BJ (cell line): ENCODE results near the gene PPP1R3E. TPM values are rescaled to one million over a fixed set of nuclear protein-coding genes. Genes with fewer than 3 reads are reported as not detected.

Source experiments
- CTCF ChIA-PET: fragments of 350-600 bp; formaldehyde crosslinking; extraction: SDS; loops from one replicate; lab custom pipeline; 2021; ENCODE audit warnings: antibody characterized with exemption, inconsistent platforms; lab: Yijun Ruan, JAX
- POLR2A ChIA-PET: fragments of 300-600 bp; sonication (Branson Sonifier 250); formaldehyde crosslinking; extraction: SDS; loops from one replicate; lab custom pipeline; 2021; ENCODE audit warnings: antibody characterized with exemption; lab: Charles Lee
- DNase-seq: peaks from one replicate; pipeline ENCODE4 v3.0.0-alpha.2; 2011; ENCODE audit warnings: low read depth
- H3K27me3 ChIP-seq: 2 replicates; pipeline ENCODE4 v1.6.0; 2011; ENCODE audit warnings: low read length; ENCODE audit not compliant: control insufficient read depth, insufficient read depth
- H3K36me3 ChIP-seq: 2 replicates; pipeline ENCODE4 v1.5.1; 2011; ENCODE audit warnings: low read length; ENCODE audit not compliant: control insufficient read depth, insufficient read depth
- H3K4me3 ChIP-seq: 2 replicates; pipeline ENCODE4 v1.5.1; 2011; ENCODE audit warnings: low read depth, mild to moderate bottlenecking, control low read depth, low read length
- CTCF ChIP-seq: IDR thresholded peaks from 2 replicates; pipeline ENCODE4 v1.5.1; 2011; ENCODE audit warnings: low read depth, mild to moderate bottlenecking, control low read depth, inconsistent platforms, low read length, moderate library complexity; ENCODE audit not compliant: insufficient read depth
- polyA plus RNA-seq: library from polyadenylated mRNA; depleted of rRNA; stranded (reverse); fragments of >200 nt; gene quantifications from 2 replicates; pipeline ENCODE4 v1.2.3, GENCODE V29; 2011

The PPP1R3E gene
- polyA plus RNA-seq, 1 experiment, result 2.8 TPM

DNA sequence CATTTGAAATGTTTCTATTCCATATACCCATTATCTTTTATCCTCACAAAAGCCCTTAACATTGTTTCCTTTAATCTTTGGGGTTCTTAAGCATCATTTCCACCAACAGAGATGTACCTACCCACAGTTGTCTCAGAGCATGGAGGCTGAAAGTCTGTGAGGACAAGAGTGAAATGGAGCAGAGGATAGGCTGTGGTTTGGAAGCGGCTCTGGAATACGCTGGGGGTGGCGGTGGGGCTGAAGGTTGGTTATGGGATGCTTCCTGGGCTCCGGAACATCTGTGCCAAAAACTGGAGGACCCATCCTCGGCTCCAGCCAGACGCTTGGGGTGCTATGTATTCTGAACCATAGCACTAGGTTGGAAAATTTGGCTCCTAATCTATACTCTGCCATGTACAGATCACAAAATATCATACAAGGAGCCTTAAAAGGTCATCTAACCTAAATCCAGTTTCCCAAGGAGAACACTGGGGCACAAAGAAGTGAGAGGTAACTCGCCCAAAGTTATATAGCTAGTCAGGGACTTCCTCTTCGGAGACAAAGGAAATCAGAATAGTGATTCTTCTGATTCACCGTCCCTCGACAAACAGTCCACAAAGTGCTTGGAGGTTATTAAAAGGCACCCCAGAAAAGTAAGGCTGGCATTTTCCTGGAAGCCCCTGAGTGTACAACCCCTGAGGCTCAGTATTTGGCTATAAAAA is 2.5 kb downstream of the PPP1R3E start:
- ChIA-PET CTCF (interaction anchor here (1.0 to 2.3 kb wide), 11 partner anchors 8 to 180 kb away, joined by 3 to 13 read pairs (median 5); partner anchors contain the start of gene HOMEZ), POLR2A (interaction anchor here (0.6 to 0.7 kb wide), 2 partner anchors 293 to 384 kb away, joined by 5 to 14 read pairs; no protein-coding TSS in a partner anchor)
- Histone ChIP-seq H3K4me3 (peak overlapping the region; percentile 46), H3K36me3 (peaks cover 1% of the 10 kb centered on the region; the same call in 1 of the 2 replicates), H3K27me3 (no peaks in the 10 kb centered on the region)
- no peak for TF ChIP-seq CTCF
- DNase-seq, result no peak

GRCh38 chr14:23299211-23299957 is 3.3 kb downstream of the PPP1R3E start:
- DNase-seq, result no peak
- TF ChIP-seq CTCF, result peak; percentile 31; the same call in 1 of the 2 replicates
- Histone ChIP-seq H3K36me3 (peaks cover 1% of the 10 kb centered on the region; the same call in 1 of the 2 replicates), H3K4me3 (no peak overlapping the region), H3K27me3 (no peaks in the 10 kb centered on the region)
- POLR2A ChIA-PET, result interaction anchor here (0.6 to 0.7 kb wide), 2 partner anchors 292 to 1007 kb away, joined by 4 to 14 read pairs; no protein-coding TSS in a partner anchor
- CTCF ChIA-PET, result interaction anchor here (0.6 to 3.3 kb wide), 4 partner anchors 12 to 258 kb away, joined by 3 to 13 read pairs (median 8); partner anchors contain the start of gene HOMEZ

- H3K36me3 ChIP-seq, result peaks cover 1% of the 10 kb centered on the region; the same call in 1 of the 2 replicates
- CTCF ChIA-PET, result interaction anchor here (0.6 to 3.3 kb wide), 8 partner anchors 9 to 177 kb away, joined by 3 to 12 read pairs (median 4); partner anchors contain the start of genes BCL2L2, HOMEZ and PABPN1
- H3K4me3 ChIP-seq, result no peak overlapping the region
- POLR2A ChIA-PET, result no interaction called here
- DNase-seq, result no peak
- TF ChIP-seq CTCF, result no peak
- no peaks in the 10 kb centered on the region for H3K27me3 ChIP-seq
Measured at GRCh38 chr14:23297611-23298277, 4.9 kb downstream of the PPP1R3E start.

- no peak for DNase-seq
- ChIA-PET CTCF (interaction anchor here (0.6 to 3.3 kb wide), 7 partner anchors 10 to 176 kb away, joined by 3 to 12 read pairs (median 3); partner anchors contain the start of genes BCL2L2, HOMEZ and PABPN1), POLR2A (interaction anchor here (0.6 kb wide), 1 partner anchor 10 kb away, joined by 9 read pairs; the partner anchor contains the start of gene BCL2L2)
- no peak for TF ChIP-seq CTCF
- no peaks in the 10 kb centered on the region for H3K27me3 ChIP-seq
- H3K36me3 ChIP-seq, result peaks cover 1% of the 10 kb centered on the region; the same call in 1 of the 2 replicates
- H3K4me3 ChIP-seq, result no peak overlapping the region
Measured at GRCh38 chr14:23297096-23297495, 5.6 kb downstream of the PPP1R3E start.
